Activated CD4-positive, alpha-beta T cell treated with anti-CD3 and anti-CD28 coated beads, Interleukin-2, Interleukin-6, amounts not matched to agents 100 ng/mL and 50 ng/mL, durations not matched to agents 16 hours and 8 hours (primary cell): ENCODE results near the gene DUSP23.

Experiments
- DNase-seq: peaks from one replicate; pipeline ENCODE4 v3.0.0-alpha.2; 2020

DUSP23 gene

GRCh38 chr1:159780583-159781582 lies at the start of gene DUSP23:
DUSP23 (plus strand) TSS chr1:159780962; CDS start chr1:159781101, 139 bp downstream.
- DNase-seq = peak; percentile 94

DNA sequence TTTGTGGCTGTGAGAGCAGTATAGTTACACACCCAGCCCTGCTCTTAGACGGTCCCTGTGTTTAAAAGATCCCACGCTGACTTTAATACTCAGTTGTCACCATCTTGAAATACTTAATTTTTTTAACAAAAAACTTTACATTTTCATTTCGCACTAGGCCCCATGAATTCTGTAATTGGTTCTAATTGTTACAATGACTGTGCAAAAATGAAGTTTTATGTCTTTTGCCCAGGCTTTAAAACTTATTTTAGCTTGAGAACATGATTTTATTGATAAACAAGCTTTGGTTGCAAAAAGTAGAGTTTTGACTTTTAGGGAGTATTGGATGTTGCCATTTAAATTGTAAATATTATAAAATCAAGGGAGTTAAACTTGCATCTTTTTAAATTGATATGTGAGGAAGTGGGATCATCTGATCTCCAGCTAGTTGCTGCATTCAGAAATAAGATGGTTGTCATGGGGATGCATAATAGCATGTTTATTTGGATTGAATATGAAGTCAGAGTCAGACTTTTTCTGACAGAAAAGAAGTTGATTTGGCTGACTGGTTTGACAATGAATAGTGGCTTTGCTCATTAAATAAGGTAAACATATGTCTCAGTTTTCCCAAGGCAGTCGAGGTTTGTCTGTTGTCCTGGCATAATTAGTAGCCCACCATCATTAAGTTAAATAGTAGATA lies 43.4 kb upstream of the DUSP23 start:
- no peak for DNase-seq

DNA sequence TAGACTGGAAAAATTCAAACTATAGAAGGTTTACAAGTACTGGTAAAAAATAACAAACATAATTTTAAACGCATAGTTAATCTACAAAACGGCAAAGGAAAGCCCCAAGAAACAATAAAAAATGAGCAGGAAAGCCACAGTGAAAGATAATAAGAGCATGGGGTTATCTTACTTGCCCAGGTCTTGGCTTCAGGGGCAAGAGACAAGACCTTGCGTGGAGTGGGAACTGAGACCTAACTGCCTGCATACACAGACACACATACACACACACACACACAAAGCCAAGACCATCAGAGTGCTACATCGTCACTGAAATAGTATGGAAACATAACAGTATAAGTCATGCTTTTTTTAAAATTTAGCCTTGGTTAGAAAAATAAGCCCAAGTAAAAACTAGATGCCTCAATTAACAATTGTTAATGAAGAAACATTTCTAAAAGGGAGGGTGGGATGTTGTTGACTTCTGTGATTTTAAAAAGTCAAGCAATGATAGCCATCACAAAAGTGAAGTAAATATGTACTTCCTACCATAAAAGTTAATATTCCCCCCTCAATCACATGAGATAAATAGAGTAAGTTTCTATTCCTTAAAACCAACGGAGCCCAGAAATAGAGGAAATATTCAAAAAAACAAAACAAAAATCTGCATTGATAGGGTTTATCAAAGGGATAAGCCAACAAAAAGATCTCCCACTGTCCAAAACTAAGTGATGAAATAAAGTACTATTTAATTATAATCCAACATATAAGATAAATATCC lies 36.9 kb upstream of the DUSP23 start:
- no peak for DNase-seq

GRCh38 chr1:159746666-159747065 lies 34.1 kb upstream of the DUSP23 start:
- no peak for DNase-seq

- no peak for DNase-seq
These were observed 32.4 kb upstream of the DUSP23 start for GRCh38 chr1:159748370-159748769.

- no peak for DNase-seq
These were observed 31.1 kb upstream of the DUSP23 start for GRCh38 chr1:159749630-159750029.

DNA sequence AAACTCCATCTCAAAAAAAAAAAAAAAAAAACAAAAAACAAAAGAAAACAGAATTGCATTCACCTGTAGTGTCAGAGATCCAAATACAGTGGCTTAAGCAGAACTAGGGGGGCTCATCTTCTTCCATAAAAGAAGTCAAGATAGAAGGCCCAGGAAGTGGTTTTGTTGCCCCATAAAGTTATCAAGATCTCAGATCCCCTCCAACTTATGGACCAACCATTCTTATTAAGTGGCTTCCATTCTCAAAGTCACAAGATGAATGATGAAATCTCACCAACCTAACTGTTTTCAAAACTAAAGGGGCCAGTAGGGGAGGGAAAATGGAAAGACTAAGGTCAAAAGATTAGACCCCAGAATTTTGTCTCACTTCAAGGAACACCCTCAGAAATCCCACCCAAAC lies 30.1 kb upstream of the DUSP23 start:
- no peak for DNase-seq

GRCh38 chr1:159751031-159751430 lies 29.7 kb upstream of the DUSP23 start:
- DNase-seq = no peak

DNA sequence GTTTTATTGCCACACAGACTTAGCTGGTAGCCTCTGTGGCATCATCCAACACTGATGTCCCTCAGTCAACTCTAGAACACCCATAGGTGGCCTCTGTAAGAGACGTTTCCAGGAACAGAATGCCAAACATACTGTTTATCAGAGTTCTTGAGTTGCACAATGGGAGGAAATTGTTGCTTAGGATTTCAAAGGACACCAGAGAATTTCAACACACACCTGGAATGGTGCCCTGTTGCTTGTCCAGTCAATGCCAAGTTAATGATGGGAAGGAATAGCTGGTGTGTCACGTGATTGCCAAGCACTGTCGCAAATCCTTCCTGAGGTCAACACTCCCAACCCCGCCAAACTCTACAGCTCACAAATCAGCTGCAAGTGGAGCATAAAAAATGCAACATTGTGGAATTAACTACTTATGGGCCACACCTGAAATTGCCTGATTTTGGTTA lies 28.6 kb upstream of the DUSP23 start:
- no peak for DNase-seq

DNA sequence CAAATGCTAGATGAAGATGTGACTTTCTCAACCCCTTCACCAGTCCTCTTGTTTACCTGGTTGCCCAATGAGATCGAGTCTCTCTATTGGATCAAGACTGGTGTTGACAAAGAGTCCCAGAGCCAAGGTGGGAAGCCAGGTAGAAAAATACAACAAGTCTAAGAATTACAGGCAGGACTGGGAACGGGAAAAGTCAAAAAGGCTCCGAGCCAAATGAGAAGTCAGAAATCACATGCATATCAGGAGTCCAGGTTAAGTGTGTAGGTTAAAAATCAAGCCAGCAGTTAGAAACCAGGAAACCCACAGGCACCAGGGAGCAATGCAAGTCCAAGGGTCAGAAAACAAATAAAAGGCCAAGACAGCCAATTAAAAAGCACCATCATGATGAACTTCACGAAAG lies 27.4 kb upstream of the DUSP23 start:
- DNase-seq = no peak

DNA sequence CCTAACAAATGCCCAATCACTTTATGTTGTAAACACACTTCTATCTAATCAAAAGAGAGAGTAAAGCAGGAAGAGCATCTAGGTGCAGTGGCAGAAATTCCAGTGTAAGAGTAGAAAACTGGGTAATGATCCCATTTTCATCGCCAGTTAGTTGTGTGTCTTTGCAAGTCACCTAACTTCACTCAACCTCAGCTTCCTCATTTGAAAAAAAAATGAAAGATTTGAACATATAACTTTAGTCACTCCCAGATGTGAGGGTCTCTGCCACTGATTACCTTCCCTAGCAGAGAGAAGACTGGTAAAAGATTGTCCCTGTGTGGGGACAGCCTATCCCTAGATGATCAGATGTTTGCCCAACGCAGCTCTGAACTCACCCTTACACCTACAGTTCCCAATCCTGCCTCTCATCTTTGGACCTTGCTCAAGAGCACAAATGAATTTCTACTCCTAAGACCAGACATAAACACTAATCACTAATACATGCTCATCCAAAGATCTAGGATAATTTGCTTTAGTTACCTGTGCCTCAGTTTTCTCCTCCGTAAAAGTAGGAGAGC lies 25.2 kb upstream of the DUSP23 start:
- no peak for DNase-seq

DNA sequence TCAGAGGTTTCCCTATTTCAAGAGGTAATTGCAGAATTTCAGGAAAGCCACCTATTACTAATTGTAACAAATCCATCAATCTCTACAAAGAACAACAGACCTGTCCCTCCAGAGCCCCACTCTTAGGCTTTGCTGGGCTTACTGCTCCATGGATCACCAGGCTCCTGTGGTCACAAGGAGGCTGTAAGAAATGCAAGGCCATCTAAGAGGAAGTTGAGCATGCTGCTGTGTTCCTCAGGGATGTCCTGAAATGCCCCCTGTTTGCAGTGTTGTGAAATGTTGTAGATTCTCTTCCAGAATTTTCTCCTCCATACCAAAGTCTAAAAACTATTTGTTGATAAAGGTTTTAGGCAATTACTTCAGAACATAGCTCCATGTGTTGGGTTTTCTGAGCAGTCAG lies 24.4 kb upstream of the DUSP23 start:
- DNase-seq = no peak

GRCh38 chr1:159763686-159764085 lies 17.1 kb upstream of the DUSP23 start:
- DNase-seq = no peak

GRCh38 chr1:159765806-159766205 lies 15.0 kb upstream of the DUSP23 start:
- no peak for DNase-seq

GRCh38 chr1:159771127-159771895 lies 9.5 kb upstream of the DUSP23 start:
- no peak for DNase-seq

DNA sequence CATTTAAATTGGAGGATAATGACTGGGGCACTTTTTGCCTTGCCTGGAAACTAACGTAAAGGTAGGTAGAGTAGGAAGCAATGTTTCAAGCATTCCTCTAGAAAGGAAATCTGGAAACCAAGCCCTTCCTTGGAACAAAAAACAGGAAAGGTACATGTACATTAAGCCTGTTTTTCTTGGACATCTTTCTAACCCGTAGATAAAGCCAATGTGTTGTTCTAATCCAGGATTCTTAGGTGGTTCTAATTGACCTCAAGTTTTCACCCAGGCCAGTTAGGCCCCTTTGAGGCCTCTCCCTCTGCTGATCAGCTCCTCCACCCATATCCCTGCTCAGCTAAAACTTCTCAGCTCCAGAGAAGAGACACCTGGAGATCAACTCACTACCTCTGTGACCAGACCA lies 6.3 kb upstream of the DUSP23 start:
- DNase-seq = no peak

GRCh38 chr1:159775716-159776115 lies 5.0 kb upstream of the DUSP23 start:
- no peak for DNase-seq

GRCh38 chr1:159778266-159778665 lies 2.5 kb upstream of the DUSP23 start:
- DNase-seq = no peak

DNA sequence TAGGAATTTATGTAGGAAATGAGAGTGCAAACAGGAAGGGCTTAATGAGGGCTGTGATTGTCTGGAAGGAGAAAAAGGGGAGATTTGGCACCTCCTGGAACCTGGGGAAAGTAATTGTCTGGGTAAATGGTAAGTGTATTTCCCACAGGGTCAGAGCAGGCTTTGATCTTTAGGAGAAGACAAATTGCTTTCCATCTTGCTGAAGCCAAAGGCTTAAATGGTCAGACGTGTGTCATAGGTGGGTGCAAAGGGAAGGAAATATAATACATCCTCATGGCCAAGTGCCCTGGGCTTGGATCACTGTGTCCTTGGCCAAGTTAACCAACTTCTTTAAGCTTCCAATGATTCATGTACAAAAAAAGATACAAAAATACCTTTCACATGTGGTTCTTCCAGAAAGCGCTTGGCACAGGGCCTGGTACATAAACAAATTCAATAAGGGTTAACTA lies 1.3 kb upstream of the DUSP23 start:
- no peak for DNase-seq

DNA sequence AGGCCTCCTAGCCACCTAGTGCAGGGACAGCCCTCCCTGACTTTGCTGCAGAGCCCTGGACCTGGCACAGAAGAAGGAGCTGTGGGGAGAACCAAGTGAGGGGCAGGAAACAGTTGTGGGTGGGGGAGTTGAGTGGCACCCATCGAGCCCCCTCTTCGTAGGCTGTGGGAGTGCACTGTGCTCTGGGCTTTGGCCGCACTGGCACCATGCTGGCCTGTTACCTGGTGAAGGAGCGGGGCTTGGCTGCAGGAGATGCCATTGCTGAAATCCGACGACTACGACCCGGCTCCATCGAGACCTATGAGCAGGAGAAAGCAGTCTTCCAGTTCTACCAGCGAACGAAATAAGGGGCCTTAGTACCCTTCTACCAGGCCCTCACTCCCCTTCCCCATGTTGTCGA lies 1.2 kb downstream of the DUSP23 start:
- no peak for DNase-seq

DNA sequence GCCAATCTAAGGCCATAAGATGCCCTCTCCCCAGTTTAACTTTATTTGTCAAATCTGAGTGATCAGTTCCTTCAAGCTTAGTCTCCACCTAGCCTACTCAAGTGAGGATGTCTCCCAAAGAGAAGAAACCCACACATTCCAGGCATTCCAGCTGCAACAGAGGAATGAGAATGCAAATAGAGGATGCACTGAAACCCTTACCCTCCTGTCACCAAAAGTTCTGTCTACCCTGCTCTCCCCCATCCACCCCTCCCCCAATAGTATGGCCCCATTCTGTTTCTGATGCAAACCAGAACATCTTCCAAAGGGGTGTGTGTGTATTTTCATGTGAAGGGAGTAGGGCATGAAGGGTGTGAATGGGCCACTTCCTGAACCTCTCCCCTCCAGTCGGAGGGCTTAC lies 3.0 kb downstream of the DUSP23 start:
- no peak for DNase-seq

GRCh38 chr1:159786465-159786864 lies 5.7 kb downstream of the DUSP23 start:
- DNase-seq = no peak
